ENCODE measurements around the gene CBX1.

DNA sequence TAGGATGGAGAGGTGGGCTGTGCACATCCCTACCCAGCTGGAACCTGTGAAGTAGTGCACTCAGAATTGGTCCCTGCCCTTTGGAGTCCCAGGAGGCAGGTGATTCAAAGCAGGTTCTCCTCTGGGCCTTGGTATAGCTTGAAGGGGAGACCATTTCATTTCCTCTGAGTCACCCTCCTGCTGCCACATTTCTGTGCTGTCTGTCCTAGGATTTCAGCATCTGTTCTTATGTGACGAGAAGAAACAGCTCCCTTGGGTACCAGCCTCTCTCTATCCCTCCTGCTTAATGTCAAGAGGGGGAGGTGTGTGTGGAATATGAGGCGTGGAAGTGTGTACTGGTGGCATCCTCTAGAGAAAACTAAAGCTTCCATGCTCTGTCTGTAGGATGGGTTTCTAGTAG is 58.1 kb downstream of the CBX1 start:
- TF ChIP-seq EZH2phosphoT487 (IDR thresholded peaks at IDR 0.05; ENCODE audit: borderline replicate concordance, low read depth, low read length), result no peak
- TF ChIP-seq, protein P1, sequence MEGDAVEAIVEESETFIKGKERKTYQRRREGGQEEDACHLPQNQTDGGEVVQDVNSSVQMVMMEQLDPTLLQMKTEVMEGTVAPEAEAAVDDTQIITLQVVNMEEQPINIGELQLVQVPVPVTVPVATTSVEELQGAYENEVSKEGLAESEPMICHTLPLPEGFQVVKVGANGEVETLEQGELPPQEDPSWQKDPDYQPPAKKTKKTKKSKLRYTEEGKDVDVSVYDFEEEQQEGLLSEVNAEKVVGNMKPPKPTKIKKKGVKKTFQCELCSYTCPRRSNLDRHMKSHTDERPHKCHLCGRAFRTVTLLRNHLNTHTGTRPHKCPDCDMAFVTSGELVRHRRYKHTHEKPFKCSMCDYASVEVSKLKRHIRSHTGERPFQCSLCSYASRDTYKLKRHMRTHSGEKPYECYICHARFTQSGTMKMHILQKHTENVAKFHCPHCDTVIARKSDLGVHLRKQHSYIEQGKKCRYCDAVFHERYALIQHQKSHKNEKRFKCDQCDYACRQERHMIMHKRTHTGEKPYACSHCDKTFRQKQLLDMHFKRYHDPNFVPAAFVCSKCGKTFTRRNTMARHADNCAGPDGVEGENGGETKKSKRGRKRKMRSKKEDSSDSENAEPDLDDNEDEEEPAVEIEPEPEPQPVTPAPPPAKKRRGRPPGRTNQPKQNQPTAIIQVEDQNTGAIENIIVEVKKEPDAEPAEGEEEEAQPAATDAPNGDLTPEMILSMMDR (conservative IDR thresholded peaks at IDR 0.05; ENCODE audit: low read length), result no peak

Data from OCI-LY7 (cell line).